ENCODE results near the gene RGS16.

The RGS16 gene

DNA sequence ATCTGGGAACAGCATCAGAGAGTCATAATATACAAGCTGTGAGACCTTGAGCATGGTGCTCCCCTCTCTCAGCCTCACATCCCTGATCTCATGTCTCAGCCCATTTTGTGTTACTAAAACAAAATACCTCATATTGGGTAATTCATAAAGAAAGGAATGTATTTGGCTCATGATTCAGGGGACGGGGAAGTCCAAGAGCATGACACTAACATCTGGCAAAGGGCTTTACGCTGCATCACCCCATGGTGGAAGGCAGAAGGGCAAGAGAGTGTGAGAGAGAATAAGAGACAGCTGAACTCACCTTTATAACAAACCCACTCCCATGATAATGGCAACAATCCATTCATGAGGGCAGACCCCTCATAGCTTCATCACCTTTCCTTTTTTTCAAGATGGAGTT, 51.7 kb downstream of the RGS16 start:
- Histone ChIP-seq H3K36me3 (ENCODE audit: control insufficient read depth, insufficient read depth, low read length) (no peaks in the 10 kb centered on the region), H3K9me3 (ENCODE audit: control insufficient read depth, insufficient read depth, low read length) (no peaks in the 10 kb centered on the region), H3K9ac (ENCODE audit: low read depth, low read length) (no peak overlapping the region), H3K4me1 (ENCODE audit: control insufficient read depth, insufficient read depth, low read length) (no peaks in the 10 kb centered on the region), H3K4me3 (ENCODE audit: low read depth, low read length) (no peak overlapping the region), H3K27ac (ENCODE audit: low read depth, low read length) (no peak overlapping the region), H3K27me3 (ENCODE audit: control insufficient read depth, insufficient read depth, low read length) (no peaks in the 10 kb centered on the region)

DNA sequence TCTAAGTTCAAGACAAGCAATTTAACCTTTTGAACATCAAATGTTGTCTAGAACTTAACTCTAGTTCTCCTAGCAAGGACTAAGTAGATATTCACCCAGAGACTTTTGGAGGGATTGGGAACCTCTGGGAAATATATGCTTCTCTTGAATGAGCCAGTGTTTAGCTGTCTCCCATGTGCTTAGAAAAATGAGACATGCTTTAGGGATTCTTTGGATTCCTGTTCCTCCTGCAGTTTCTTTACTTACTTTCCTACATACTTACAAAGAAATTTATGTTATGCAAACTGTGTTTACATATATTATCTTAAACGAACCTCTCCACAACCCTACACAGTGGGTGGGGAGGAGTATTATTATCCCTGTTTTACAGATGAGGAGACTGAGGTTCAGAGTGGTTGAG, 54.4 kb downstream of the RGS16 start:
- Histone ChIP-seq H3K4me1 (ENCODE audit: control insufficient read depth, insufficient read depth, low read length) (no peaks in the 10 kb centered on the region), H3K27me3 (ENCODE audit: control insufficient read depth, insufficient read depth, low read length) (no peaks in the 10 kb centered on the region), H3K36me3 (ENCODE audit: control insufficient read depth, insufficient read depth, low read length) (no peaks in the 10 kb centered on the region), H3K9me3 (ENCODE audit: control insufficient read depth, insufficient read depth, low read length) (no peaks in the 10 kb centered on the region), H3K27ac (ENCODE audit: low read depth, low read length) (no peak overlapping the region), H3K9ac (ENCODE audit: low read depth, low read length) (no peak overlapping the region), H3K4me3 (ENCODE audit: low read depth, low read length) (no peak overlapping the region)

DNA sequence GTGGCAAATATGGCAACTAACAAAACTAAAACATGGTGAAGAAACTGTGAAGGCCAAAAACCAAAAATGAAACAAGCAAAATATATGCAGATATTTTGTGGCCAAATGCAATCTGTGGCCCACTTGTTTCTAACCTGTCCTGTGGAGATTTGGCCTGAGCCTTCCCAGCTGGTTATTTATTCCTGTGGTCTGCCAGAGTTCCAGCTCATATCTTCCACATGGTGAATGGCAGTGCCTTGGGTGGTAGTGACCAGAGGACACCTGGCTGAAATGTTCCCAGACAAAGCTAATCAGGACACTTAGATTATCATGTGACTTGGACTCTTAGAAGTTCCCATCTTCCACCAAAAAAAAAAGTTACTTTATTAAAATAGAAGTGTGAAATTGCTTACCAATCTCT, 54.8 kb downstream of the RGS16 start:
- no peak overlapping the region for H3K4me3 ChIP-seq (ENCODE audit: low read depth, low read length)
- H3K27ac ChIP-seq (ENCODE audit: low read depth, low read length) = no peak overlapping the region

More for the DNA sequence above, 54.8 kb downstream of the RGS16 start:
- Histone ChIP-seq H3K9me3 (ENCODE audit: control insufficient read depth, insufficient read depth, low read length) (no peaks in the 10 kb centered on the region), H3K4me1 (ENCODE audit: control insufficient read depth, insufficient read depth, low read length) (no peaks in the 10 kb centered on the region), H3K36me3 (ENCODE audit: control insufficient read depth, insufficient read depth, low read length) (no peaks in the 10 kb centered on the region), H3K9ac (ENCODE audit: low read depth, low read length) (no peak overlapping the region), H3K27me3 (ENCODE audit: control insufficient read depth, insufficient read depth, low read length) (no peaks in the 10 kb centered on the region)
